Naive thymus-derived CD4-positive, alpha-beta T cell (primary cell): ENCODE results near the gene CFAP65. TPM values are rescaled to one million over a fixed set of nuclear protein-coding genes. Genes with fewer than 3 reads are reported as not detected.

Experiments used
- ATAC-seq: fragments of 150-1000 bp; cut with Tn5 transposase; 2 replicates; pipeline ENCODE4 v1.10.0; 2021; ENCODE audit warnings: mild to moderate bottlenecking, moderate library complexity
- CTCF ChIA-PET: fragments of 350-600 bp; sonication (Branson Sonifier 250); formaldehyde crosslinking; loops from one replicate; lab custom pipeline; 2021; ENCODE audit warnings: antibody characterized with exemption; lab: Charles Lee
- POLR2A ChIA-PET: fragments of 350-600 bp; sonication (Branson Sonifier 250); formaldehyde crosslinking; loops from one replicate; lab custom pipeline; 2021; ENCODE audit warnings: antibody characterized with exemption, inconsistent platforms; lab: Charles Lee
- DNase-seq, 9 donors: peaks; one replicate each; pipeline versions ENCODE4 v3.0.0 to v3.0.0-alpha.2; 2020 to 2022; ENCODE audit warnings: mixed read lengths in 1 of 9
- H3K27ac ChIP-seq: one replicate; pipeline ENCODE4 v1.7.0; 2013; ENCODE audit warnings: mild to moderate bottlenecking, low read depth, low read length, moderate library complexity
- H3K27me3 ChIP-seq, 2 donors: one replicate each; pipeline ENCODE4 v1.7.0; 2013; ENCODE audit warnings: low read length in 2 of 2, mild to moderate bottlenecking in 2 of 2, moderate library complexity in 2 of 2; ENCODE audit not compliant: control insufficient read depth in 2 of 2, insufficient read depth in 2 of 2
- H3K36me3 ChIP-seq, 3 experiments: 1 replicate in 2 of 3; 2 replicates in 1 of 3; pipeline ENCODE4 v1.7.0; 2013; ENCODE audit warnings: low read length in 3 of 3, mild to moderate bottlenecking in 3 of 3, moderate library complexity in 1 of 3; ENCODE audit not compliant: insufficient read depth in 3 of 3, control insufficient read depth in 2 of 3
- H3K4me1 ChIP-seq, 2 donors: one replicate each; pipeline ENCODE4 v1.7.0; 2013; ENCODE audit warnings: low read length in 2 of 2, mild to moderate bottlenecking in 2 of 2, moderate library complexity in 1 of 2; ENCODE audit not compliant: control insufficient read depth in 2 of 2, insufficient read depth in 2 of 2
- H3K4me3 ChIP-seq: 2 replicates; pipeline ENCODE4 v1.7.0; 2013; ENCODE audit warnings: mild to moderate bottlenecking, low read length
- H3K9me3 ChIP-seq, 3 experiments: 1 replicate in 2 of 3; 2 replicates in 1 of 3; pipeline ENCODE4 v1.7.0; 2013; ENCODE audit warnings: low read length in 3 of 3; ENCODE audit not compliant: control insufficient read depth in 2 of 3
- H3K27ac Mint-ChIP-seq, 9 donors: one replicate each; pipeline ENCODE4 v1.8.0; 2020 to 2022; ENCODE audit warnings: mixed read lengths in 9 of 9, mild to moderate bottlenecking in 8 of 9, moderate library complexity in 5 of 9, inconsistent platforms in 2 of 9
- H3K27me3 Mint-ChIP-seq, 5 donors: one replicate each; pipeline ENCODE4 v1.8.0; 2021 to 2022; ENCODE audit warnings: mixed read lengths in 5 of 5, mild to moderate bottlenecking in 1 of 5
- H3K36me3 Mint-ChIP-seq, 5 donors: one replicate each; pipeline ENCODE4 v1.8.0; 2020 to 2022; ENCODE audit warnings: mixed read lengths in 5 of 5, mild to moderate bottlenecking in 3 of 5, inconsistent platforms in 1 of 5
- H3K4me1 Mint-ChIP-seq, 7 donors: one replicate each; pipeline ENCODE4 v1.8.0; 2020 to 2022; ENCODE audit warnings: mixed read lengths in 7 of 7, mild to moderate bottlenecking in 3 of 7, inconsistent platforms in 1 of 7
- H3K4me3 Mint-ChIP-seq, 10 donors: one replicate each; pipeline ENCODE4 v1.8.0; 2020 to 2022; ENCODE audit warnings: mild to moderate bottlenecking in 10 of 10, mixed read lengths in 10 of 10, moderate library complexity in 6 of 10, inconsistent platforms in 2 of 10
- H3K9me3 Mint-ChIP-seq, 11 donors: one replicate each; pipeline ENCODE4 v1.8.0; 2020 to 2022; ENCODE audit warnings: mixed read lengths in 11 of 11, mild to moderate bottlenecking in 4 of 11, inconsistent platforms in 1 of 11, moderate library complexity in 1 of 11
- intact Hi-C, 2 donors: fragments of 100-400 bp; cut with micrococcal nuclease; formaldehyde crosslinking; loops; one replicate each; pipeline ENCODE4 v1.15.1; 2023
- polyA plus RNA-seq, 2 donors: library from polyadenylated mRNA; unstranded; fragments of 300-500 nt; fragmentation: Illumina TruSeq; gene quantifications; one replicate each; pipeline ENCODE4 v1.2.3, GENCODE V29; 2021
- total RNA-seq, 6 experiments: library from RNA in 5 of 6; stranded (reverse) in 5 of 6; gene quantifications; 1 replicate in 5 of 6; 2 replicates in 1 of 6; pipeline ENCODE4 v1.2.3 and lab custom pipeline; 2021 to 2026

CFAP65 gene
- total and polyA plus RNA-seq, 7 experiments from 2014 or later, result not detected

DNA sequence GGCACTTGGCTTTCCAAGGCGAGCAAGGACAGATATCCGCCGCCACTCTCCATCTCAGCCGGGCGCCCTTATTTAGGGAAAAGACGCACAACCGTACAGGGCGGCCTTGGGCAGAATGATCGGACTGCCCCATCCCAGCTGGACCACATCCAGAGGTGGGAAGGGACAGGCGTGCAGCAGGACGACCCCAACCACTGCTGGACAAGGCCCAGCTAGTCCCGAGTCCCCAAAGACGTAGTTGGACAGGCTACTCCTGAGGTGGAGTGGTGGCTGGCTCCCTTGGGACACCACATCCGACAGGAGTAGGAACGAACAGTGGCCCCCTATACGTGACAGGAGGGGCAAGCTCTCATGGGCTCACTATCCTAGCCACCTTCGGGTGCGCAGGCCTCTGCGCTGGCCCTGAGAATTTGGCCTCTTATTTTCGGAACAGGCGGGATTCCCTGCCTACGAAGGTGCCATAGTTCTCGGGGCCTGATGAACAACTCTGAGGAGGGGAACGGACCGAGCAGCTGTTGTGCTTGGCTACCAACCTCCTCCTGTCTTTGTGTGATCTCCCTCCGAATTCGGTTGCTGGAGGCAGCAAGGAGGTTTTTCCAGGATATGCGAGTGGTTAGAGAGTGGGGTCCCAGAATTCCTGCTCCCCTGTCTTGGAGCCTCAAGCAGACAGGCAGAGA lies 58.6 kb downstream of the CFAP65 start:
- CTCF ChIA-PET, result interaction anchor here (0.8 kb wide), 1 partner anchor 137 kb away, joined by 3 read pairs; no protein-coding TSS in a partner anchor
- Histone ChIP-seq H3K4me1 (peaks cover 13 to 23% of the 10 kb centered on the region in 2 donors), H3K36me3 (no peaks in the 10 kb centered on the region), H3K27me3 (peaks cover 22 to 50% of the 10 kb centered on the region in 2 donors), H3K9me3 (no peaks in the 10 kb centered on the region), H3K27ac (no peak overlapping the region), H3K4me3 (no peak overlapping the region)
- POLR2A ChIA-PET, result no interaction called here
- no peak overlapping the region for H3K27ac Mint-ChIP-seq
- intact Hi-C loops, result loop anchor here in 1 of 2 donors (5.0 kb wide), 2 partner anchors 75 to 105 kb away; no protein-coding TSS in a partner anchor
- no peak for ATAC-seq
- peaks cover 0 to 1% (median 0%) of the 10 kb centered on the region in 11 donors for H3K9me3 Mint-ChIP-seq
- DNase-seq, result no peak
- peaks cover 0 to 2% (median 0%) of the 10 kb centered on the region in 5 donors for H3K36me3 Mint-ChIP-seq
- H3K4me3 Mint-ChIP-seq, result peak overlapping the region in 8 of 10 donors; percentile 39 to 94 (median 77)
- H3K4me1 Mint-ChIP-seq, result peaks cover 14 to 43% (median 22%) of the 10 kb centered on the region in 7 donors
- peaks cover 60 to 80% (median 65%) of the 10 kb centered on the region in 5 donors for H3K27me3 Mint-ChIP-seq

DNA sequence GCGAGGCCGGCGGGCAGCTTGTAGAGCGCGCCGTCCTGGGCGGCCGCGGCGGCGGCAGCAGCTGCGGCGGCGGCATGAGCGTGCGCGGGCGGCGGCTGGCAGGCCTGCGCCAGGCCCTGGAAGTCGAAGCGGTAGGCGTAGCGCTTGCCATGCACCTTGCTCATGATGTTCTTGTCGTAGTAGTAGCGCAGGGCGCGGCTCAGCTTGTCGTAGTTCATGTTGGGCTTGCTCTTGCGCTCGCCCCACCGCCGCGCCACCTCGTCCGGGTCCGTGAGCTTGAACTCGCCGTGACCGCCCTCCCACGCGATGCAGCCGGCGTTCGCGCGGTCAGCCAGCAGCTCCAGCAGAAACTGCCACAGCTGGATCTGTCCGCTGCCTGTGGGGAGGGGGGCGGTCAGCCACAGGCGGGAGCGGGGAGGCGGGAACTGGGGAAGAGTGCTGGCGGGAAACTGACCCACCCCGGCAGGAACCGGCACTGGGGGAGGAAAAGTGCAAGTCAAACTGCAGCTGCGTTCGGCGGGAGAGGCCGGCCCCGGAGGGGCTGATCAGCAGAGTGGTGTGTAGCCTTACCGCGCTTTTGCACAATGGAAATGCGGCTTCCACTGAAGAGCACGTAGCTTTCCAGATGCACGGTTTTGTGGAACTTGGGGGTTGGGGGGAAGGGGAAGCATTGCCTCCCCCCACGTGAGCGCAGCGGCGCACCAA lies 59.3 kb downstream of the CFAP65 start:
- Mint-ChIP-seq H3K36me3 (peaks cover 0 to 2% (median 0%) of the 10 kb centered on the region in 5 donors), H3K27ac (no peak overlapping the region), H3K4me3 (peak overlapping the region in 9 of 10 donors; percentile 38 to 94 (median 76)), H3K4me1 (peaks cover 14 to 43% (median 22%) of the 10 kb centered on the region in 7 donors), H3K27me3 (peaks cover 60 to 80% (median 66%) of the 10 kb centered on the region in 5 donors), H3K9me3 (peaks cover 0 to 1% (median 0%) of the 10 kb centered on the region in 11 donors)
- Histone ChIP-seq H3K27me3 (peaks cover 19 to 47% of the 10 kb centered on the region in 2 donors), H3K36me3 (no peaks in the 10 kb centered on the region), H3K9me3 (no peaks in the 10 kb centered on the region), H3K4me1 (peaks cover 13 to 23% of the 10 kb centered on the region in 2 donors), H3K27ac (no peak overlapping the region), H3K4me3 (peak overlapping the region; percentile 33)
- ATAC-seq (peak; percentile 28), DNase-seq (peak in 3 of 9 donors; percentile 27 to 33 (median 31))
- CTCF ChIA-PET, result interaction anchor here (0.8 to 2.3 kb wide), 3 partner anchors 13 to 137 kb away, joined by 3 to 7 read pairs (median 4); no protein-coding TSS in a partner anchor
- intact Hi-C loops, result loop anchor here in 1 of 2 donors (2.0 to 5.0 kb wide), 4 partner anchors 15 to 105 kb away; no protein-coding TSS in a partner anchor
- POLR2A ChIA-PET, result no interaction called here

DNA sequence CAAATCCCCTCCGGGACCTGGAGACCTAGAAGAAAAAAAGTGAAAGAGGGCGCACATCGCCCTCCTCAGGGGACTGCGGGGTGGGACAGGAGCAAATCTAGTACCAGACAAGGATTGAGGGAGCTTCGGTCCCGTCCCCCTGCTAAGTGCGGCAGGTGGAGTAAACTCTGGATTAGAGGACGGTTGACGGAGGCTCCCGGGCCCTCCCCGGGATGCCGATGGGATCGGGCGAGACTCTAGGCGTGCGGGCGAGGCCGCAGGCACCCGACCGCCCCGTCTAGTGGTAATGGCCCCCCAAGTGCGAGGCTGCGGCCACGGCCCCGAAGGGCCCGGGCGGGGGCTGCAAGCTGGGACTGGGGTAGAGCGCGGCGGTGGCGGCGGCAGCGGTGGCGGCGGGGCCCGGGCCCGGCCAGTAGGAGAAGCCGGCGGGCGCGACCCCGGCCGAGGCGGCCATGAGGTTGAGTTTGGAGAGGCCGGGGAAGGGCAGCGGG lies 59.9 kb downstream of the CFAP65 start:
- Histone ChIP-seq H3K4me1 (peaks cover 13 to 23% of the 10 kb centered on the region in 2 donors), H3K9me3 (no peaks in the 10 kb centered on the region), H3K27ac (no peak overlapping the region), H3K36me3 (no peaks in the 10 kb centered on the region), H3K4me3 (peak overlapping the region; percentile 33), H3K27me3 (peaks cover 17 to 41% of the 10 kb centered on the region in 2 donors)
- ChIA-PET POLR2A (no interaction called here), CTCF (interaction anchor here (1.2 to 2.3 kb wide), 2 partner anchors 13 to 48 kb away, joined by 4 to 7 read pairs; no protein-coding TSS in a partner anchor)
- ATAC-seq, result peak; percentile 1
- H3K9me3 Mint-ChIP-seq, result peaks cover 0 to 1% (median 0%) of the 10 kb centered on the region in 11 donors
- peaks cover 14 to 43% (median 22%) of the 10 kb centered on the region in 7 donors for H3K4me1 Mint-ChIP-seq
- no peak for DNase-seq
- peaks cover 59 to 79% (median 66%) of the 10 kb centered on the region in 5 donors for H3K27me3 Mint-ChIP-seq
- peak overlapping the region; percentile 55 to 94 (median 84) for H3K4me3 Mint-ChIP-seq
- intact Hi-C loops, result loop anchor here in 1 of 2 donors (2.0 to 5.0 kb wide), 4 partner anchors 15 to 104 kb away; no protein-coding TSS in a partner anchor
- peak overlapping the region in 1 of 9 donors; percentile 68 for H3K27ac Mint-ChIP-seq
- H3K36me3 Mint-ChIP-seq, result peaks cover 0 to 2% (median 0%) of the 10 kb centered on the region in 5 donors

DNA sequence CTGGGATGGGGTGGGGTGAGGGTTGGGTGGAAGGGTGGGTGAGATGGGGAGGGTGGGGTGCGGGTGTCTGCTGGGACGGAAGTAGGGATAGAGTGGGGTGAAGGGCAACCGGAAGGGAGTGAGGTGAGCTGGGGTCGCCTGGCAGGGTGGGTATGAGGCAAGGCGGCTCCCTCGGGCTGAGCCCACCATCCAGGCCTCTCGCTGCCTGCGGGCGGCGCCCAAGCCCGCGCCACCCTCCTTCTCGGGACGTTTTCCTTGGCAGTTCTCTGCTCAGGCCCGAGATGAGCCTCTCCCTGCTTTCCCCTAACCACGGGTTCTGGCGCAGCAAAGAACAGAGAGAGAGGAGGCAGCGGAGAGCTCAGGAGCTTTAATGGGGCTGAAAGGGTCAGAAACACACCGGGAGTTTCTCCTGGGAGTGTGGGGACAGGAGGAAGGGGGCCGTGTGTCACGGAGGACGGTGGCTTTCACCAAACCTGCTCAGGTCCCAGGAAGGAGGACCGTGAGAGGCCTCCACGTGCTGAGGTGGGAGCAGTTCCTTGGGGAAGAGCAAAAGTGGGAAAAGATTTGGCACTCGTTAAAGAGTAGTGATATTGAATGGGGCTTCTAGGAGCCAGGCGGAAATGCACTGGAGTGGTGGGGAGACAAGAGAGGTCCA lies 60.5 kb downstream of the CFAP65 start:
- no peak for ATAC-seq

DNA sequence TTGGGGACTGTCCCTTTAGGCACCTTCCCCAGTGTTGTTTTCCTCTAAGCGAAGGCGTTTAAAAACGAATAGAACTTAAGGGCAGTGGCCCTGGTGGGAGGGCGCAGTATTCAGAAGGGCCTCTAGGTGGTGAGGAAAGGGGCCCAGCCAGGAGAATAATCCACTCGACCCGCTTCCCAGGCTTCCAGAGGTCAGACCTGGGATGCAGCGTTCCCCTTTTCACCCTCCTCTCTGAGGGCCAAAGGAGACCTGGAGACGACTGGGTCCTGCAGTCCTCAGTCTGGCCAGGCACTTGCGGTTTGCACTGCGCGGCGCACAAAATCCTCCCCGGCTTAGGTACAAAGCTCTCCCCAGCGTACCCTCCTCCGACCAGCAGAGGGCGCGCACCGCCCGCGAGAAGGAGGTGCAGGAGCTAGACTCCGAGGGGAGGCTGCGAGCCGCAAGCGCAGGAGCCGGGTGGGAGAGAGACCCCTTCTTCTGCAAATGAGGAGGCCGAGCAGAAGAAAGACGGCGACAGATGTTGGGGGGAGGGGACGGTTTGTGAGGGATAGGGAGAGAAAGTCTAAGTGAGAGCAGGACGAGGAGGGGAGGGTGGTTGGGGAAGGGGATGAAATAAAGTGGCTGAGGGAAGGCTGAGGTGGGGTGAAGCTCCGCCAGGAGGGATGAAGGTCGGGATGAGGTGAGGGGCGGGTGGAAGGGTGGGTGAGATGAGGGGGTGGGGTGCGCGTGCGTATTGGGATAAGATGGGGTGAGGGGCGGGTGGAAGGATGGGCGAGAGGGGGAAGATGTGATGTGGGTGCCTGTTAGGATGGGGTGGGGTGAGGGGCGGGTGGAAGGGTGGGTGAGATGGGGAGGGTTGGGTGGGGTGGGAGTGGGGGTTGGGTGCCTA lies 61.2 kb downstream of the CFAP65 start:
- peak; percentile 93 for ATAC-seq
- Histone ChIP-seq H3K36me3 (no peaks in the 10 kb centered on the region), H3K9me3 (no peaks in the 10 kb centered on the region), H3K4me3 (peak overlapping the region; percentile 53), H3K27ac (no peak overlapping the region), H3K4me1 (peaks cover 13 to 23% of the 10 kb centered on the region in 2 donors), H3K27me3 (peaks cover 17 to 35% of the 10 kb centered on the region in 2 donors)
- Mint-ChIP-seq H3K27ac (peak overlapping the region in 1 of 9 donors; percentile 58), H3K27me3 (peaks cover 60 to 80% (median 70%) of the 10 kb centered on the region in 5 donors), H3K36me3 (peaks cover 0 to 2% (median 0%) of the 10 kb centered on the region in 5 donors), H3K9me3 (peaks cover 0 to 1% (median 0%) of the 10 kb centered on the region in 11 donors), H3K4me1 (peaks cover 14 to 40% (median 20%) of the 10 kb centered on the region in 7 donors), H3K4me3 (peak overlapping the region; percentile 66 to 94 (median 73))
- POLR2A ChIA-PET, result interaction anchor here (0.6 to 0.7 kb wide), 2 partner anchors 13 to 558 kb away, joined by 3 read pairs; no protein-coding TSS in a partner anchor
- CTCF ChIA-PET, result interaction anchor here (0.6 to 2.3 kb wide), 15 partner anchors 9 to 881 kb away, joined by 3 to 7 read pairs (median 3); partner anchors contain the start of gene CDK5R2
- intact Hi-C loops, result loop anchor here (1.0 to 5.0 kb wide), 9 partner anchors 16 to 270 kb away; partner anchors contain the start of gene TTLL4 (in 1 of the 2)
- DNase-seq, result peak; percentile 65 to 85 (median 81)

More for the DNA sequence above, 60.5 kb downstream of the CFAP65 start:
- ChIA-PET CTCF (interaction anchor here (0.6 to 2.3 kb wide), 13 partner anchors 8 to 174 kb away, joined by 3 to 7 read pairs (median 3); partner anchors contain the start of gene CDK5R2), POLR2A (no interaction called here)
- Mint-ChIP-seq H3K27ac (peak overlapping the region in 1 of 9 donors; percentile 68), H3K4me1 (peaks cover 14 to 40% (median 21%) of the 10 kb centered on the region in 7 donors), H3K27me3 (peaks cover 58 to 78% (median 66%) of the 10 kb centered on the region in 5 donors), H3K9me3 (peaks cover 0 to 1% (median 0%) of the 10 kb centered on the region in 11 donors), H3K4me3 (peak overlapping the region; percentile 55 to 94 (median 84)), H3K36me3 (peaks cover 0 to 2% (median 0%) of the 10 kb centered on the region in 5 donors)
- Histone ChIP-seq H3K9me3 (no peaks in the 10 kb centered on the region), H3K36me3 (no peaks in the 10 kb centered on the region), H3K27ac (no peak overlapping the region), H3K27me3 (peaks cover 17 to 37% of the 10 kb centered on the region in 2 donors), H3K4me3 (peak overlapping the region; percentile 33), H3K4me1 (peaks cover 13 to 23% of the 10 kb centered on the region in 2 donors)
- DNase-seq, result no peak
- intact Hi-C loops, result loop anchor here (1.0 to 5.0 kb wide), 9 partner anchors 15 to 271 kb away; partner anchors contain the start of gene TTLL4 (in 1 of the 2)
